Cardiac muscle cell (in vitro differentiated cells and primary cell): ENCODE data around the gene SRD5A1. TPM values are rescaled to one million over a fixed set of nuclear protein-coding genes. Genes with fewer than 3 reads are reported as not detected.

Source experiments
- DNase-seq, 2 donors: peaks; one replicate each; pipeline versions ENCODE4 v3.0.0 to v3.0.0-alpha.2; 2010 to 2017; ENCODE audit warnings: low read depth in 1 of 2, low spot score in 1 of 2
- H3K27ac ChIP-seq: fragments of 200-600 bp; sonication (generic); 2 replicates; pipeline ENCODE4 v1.5.1; 2016
- H3K27me3 ChIP-seq: fragments of 200-600 bp; sonication (generic); 2 replicates; pipeline ENCODE4 v1.6.0; 2016; ENCODE audit warnings: control low read depth
- H3K36me3 ChIP-seq: fragments of 200-600 bp; sonication (generic); 2 replicates; pipeline ENCODE4 v1.5.1; 2016; ENCODE audit warnings: control low read depth
- H3K4me1 ChIP-seq: fragments of 200-600 bp; sonication (generic); 2 replicates; pipeline ENCODE4 v1.8.1; 2017; ENCODE audit warnings: low read depth, mild to moderate bottlenecking, mixed run types
- H3K4me3 ChIP-seq: fragments of 200-600 bp; sonication (generic); 2 replicates; pipeline ENCODE4 v1.5.1; 2016; ENCODE audit warnings: mild to moderate bottlenecking
- H3K9me3 ChIP-seq: fragments of 200-600 bp; sonication (generic); 2 replicates; pipeline ENCODE4 v1.5.1; 2017; ENCODE audit warnings: low read depth, mild to moderate bottlenecking, control low read depth
- CTCF ChIP-seq: IDR thresholded peaks from 2 replicates; pipeline ENCODE4 v1.5.1; 2012; ENCODE audit warnings: low read depth, mild to moderate bottlenecking, low read length
- polyA plus RNA-seq: library from polyadenylated mRNA; unstranded; fragments of >200 nt; fragmentation: Nextera tagmentation; extraction: Ambion mirVana; gene quantifications from 2 replicates; pipeline ENCODE4 v1.2.1, GENCODE V29; 2016
- total RNA-seq: library from RNA; depleted of rRNA; stranded (reverse); fragments of >200 nt; gene quantifications from 2 replicates; pipeline ENCODE4 v1.2.3, GENCODE V29; 2016

The SRD5A1 gene
- total and polyA plus RNA-seq, 2 experiments from 2014 or later = 20.1 to 29.9 TPM

- no peak for TF ChIP-seq CTCF
- Histone ChIP-seq H3K27me3 (peaks cover 2% of the 10 kb centered on the region), H3K36me3 (no peaks in the 10 kb centered on the region), H3K27ac (no peak overlapping the region), H3K4me1 (no peaks in the 10 kb centered on the region), H3K4me3 (no peak overlapping the region), H3K9me3 (no peaks in the 10 kb centered on the region)
- no peak for DNase-seq
These were observed 49.0 kb downstream of the SRD5A1 start for GRCh38 chr5:6682239-6682638.

- Histone ChIP-seq H3K27me3 (peaks cover 8% of the 10 kb centered on the region), H3K4me3 (no peak overlapping the region), H3K4me1 (no peaks in the 10 kb centered on the region), H3K9me3 (no peaks in the 10 kb centered on the region), H3K36me3 (no peaks in the 10 kb centered on the region), H3K27ac (no peak overlapping the region)
- TF ChIP-seq CTCF = no peak
- DNase-seq = no peak
These were observed 50.0 kb downstream of the SRD5A1 start for GRCh38 chr5:6683241-6683640.

- no peak for DNase-seq
- H3K27me3 ChIP-seq = peaks cover 13% of the 10 kb centered on the region
These were observed 50.8 kb downstream of the SRD5A1 start for GRCh38 chr5:6684075-6684474.

GRCh38 chr5:6686501-6686900, 53.3 kb downstream of the SRD5A1 start:
- DNase-seq = no peak
- no peak for TF ChIP-seq CTCF
- Histone ChIP-seq H3K27me3 (peaks cover 19% of the 10 kb centered on the region), H3K9me3 (no peaks in the 10 kb centered on the region), H3K4me3 (peak overlapping the region; percentile 35), H3K27ac (no peak overlapping the region), H3K4me1 (no peaks in the 10 kb centered on the region), H3K36me3 (no peaks in the 10 kb centered on the region)

More at GRCh38 chr5:6684075-6684474, 50.8 kb downstream of the SRD5A1 start:
- Histone ChIP-seq H3K4me3 (no peak overlapping the region), H3K27ac (no peak overlapping the region), H3K9me3 (no peaks in the 10 kb centered on the region), H3K36me3 (no peaks in the 10 kb centered on the region), H3K4me1 (no peaks in the 10 kb centered on the region)
- no peak for TF ChIP-seq CTCF

GRCh38 chr5:6686915-6687409, 53.7 kb downstream of the SRD5A1 start:
- Histone ChIP-seq H3K4me3 (peak overlapping the region; percentile 35), H3K4me1 (no peaks in the 10 kb centered on the region), H3K36me3 (no peaks in the 10 kb centered on the region), H3K27ac (no peak overlapping the region), H3K9me3 (no peaks in the 10 kb centered on the region), H3K27me3 (peaks cover 20% of the 10 kb centered on the region)
- TF ChIP-seq CTCF = no peak
- DNase-seq = peak; percentile 67 to 85

GRCh38 chr5:6687505-6687904, 54.3 kb downstream of the SRD5A1 start:
- Histone ChIP-seq H3K4me3 (no peak overlapping the region), H3K27ac (no peak overlapping the region), H3K36me3 (no peaks in the 10 kb centered on the region), H3K9me3 (no peaks in the 10 kb centered on the region), H3K4me1 (no peaks in the 10 kb centered on the region), H3K27me3 (peaks cover 20% of the 10 kb centered on the region)
- DNase-seq = no peak
- no peak for TF ChIP-seq CTCF
